RKO (cell line): ENCODE measurements around the gene RECQL5.
A peak's percentile ranks its signal among the peaks of the same experiment; 100 is the strongest.

Source experiments
- DNase-seq: peaks from one replicate; pipeline ENCODE4 v3.0.0-alpha.2; 2016; ENCODE audit warnings: low spot score

The RECQL5 gene

DNA sequence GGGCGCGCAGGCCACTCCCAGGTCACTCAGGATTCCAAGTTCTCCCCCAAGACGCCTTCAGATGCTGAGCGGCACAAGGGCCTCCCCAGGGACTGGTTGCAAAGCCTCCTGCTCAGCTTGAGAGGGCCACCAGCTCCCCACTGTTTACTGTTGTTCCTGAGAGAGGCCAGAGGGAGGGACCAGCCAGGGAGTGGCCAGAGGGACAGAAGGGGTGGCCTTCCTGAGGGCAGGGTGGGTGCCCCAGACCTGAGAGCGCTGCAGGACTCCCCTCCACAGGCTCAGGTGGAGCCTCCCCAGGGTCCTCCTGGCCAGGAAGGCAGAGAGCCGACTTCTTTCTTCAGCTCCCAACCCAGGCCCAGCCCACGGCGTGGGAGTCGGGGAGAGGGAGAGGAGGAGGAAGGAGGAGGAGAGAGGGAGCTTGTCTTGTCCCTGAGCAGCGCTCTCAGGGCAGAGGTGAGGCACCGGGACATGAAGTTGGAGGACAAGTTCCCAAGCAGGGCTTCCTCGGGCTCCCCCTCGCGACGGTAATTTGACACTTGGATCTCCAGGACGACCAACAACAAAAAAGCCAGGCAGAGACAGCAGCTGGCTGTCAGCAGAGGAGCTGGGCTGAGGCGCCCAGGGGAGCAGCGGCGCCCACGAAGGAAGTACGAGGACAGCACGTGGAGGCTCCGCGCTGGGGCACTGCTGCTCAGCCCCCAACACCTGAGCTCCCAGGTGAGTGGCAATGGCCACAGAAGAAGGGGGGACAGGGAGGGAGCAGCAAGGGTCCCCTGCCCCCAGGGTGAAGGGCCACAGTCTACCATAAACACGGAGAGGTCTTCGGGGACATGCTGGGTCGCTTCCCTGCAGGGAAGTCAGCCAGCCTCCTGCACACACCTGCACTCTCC is 33.2 kb downstream of the RECQL5 start:
- peak; percentile 91 for DNase-seq

DNA sequence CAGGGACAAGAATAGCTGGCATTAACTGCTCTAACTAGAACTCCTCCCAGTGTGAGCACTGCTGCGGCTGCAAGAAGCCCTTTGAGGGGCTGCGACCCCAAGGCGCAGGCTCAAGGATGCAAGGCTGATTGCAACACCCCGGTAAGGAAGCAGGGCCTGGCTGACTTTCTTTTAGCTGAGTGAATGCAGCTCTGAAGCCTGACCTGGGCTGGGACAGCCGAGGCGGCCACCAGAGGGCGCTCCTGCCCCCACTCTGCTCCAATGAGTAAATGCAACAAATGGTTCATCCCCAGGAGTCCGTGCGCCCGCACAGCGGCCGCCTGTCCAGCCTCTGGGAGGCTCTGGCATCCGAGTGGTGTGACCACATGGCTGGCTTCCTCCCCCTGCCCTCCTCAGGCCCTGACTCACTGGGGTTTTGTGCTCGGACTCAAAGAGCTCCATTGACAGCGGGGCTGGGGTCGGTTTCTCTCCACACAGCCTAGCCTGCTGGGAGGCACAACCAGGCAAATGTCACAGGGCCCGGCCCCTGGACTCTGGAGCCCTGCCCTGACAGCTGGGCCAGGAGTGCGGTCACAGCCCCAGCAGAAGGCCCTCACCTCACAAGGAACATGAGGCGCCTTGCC is 34.0 kb downstream of the RECQL5 start, which contains the start of gene SMIM5:
TSS of gene SMIM5 (plus strand) at position 572 of the 623 bp plus-strand sequence. CDS start 6,768 bp downstream, outside the sequence.
- peak; percentile 84 for DNase-seq

GRCh38 chr17:75632428-75632827 is 34.5 kb downstream of the RECQL5 start:
- no peak for DNase-seq

- no peak for DNase-seq
Observed at GRCh38 chr17:75631353-75631752, 35.6 kb downstream of the RECQL5 start.

GRCh38 chr17:75630071-75630917 is 36.7 kb downstream of the RECQL5 start:
- DNase-seq, result no peak

GRCh38 chr17:75629157-75629556 is 37.8 kb downstream of the RECQL5 start:
- DNase-seq, result no peak

GRCh38 chr17:75628425-75628824 is 38.5 kb downstream of the RECQL5 start:
- DNase-seq, result no peak

DNA sequence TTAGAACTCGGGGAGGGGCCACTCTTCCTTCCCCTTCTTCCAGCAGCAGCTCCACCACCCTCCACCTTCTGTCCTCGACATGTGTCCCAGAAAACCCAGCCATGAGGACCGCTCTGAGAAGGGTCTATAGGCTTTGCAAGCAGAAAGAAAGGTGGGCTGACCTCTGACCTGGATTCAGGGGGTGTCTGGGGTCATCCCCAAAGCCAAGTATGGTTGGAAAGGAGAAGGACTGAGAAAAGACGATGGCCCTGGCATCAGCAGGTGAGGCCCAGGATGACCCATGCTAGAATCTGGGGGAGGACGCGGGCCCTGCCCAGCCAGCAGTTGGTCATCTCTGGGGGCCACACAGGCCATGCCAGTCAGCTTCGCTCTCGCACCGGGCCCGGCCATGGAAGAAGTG is 39.9 kb downstream of the RECQL5 start:
- no peak for DNase-seq

GRCh38 chr17:75626496-75627038 is 40.4 kb downstream of the RECQL5 start:
- DNase-seq, result no peak

DNA sequence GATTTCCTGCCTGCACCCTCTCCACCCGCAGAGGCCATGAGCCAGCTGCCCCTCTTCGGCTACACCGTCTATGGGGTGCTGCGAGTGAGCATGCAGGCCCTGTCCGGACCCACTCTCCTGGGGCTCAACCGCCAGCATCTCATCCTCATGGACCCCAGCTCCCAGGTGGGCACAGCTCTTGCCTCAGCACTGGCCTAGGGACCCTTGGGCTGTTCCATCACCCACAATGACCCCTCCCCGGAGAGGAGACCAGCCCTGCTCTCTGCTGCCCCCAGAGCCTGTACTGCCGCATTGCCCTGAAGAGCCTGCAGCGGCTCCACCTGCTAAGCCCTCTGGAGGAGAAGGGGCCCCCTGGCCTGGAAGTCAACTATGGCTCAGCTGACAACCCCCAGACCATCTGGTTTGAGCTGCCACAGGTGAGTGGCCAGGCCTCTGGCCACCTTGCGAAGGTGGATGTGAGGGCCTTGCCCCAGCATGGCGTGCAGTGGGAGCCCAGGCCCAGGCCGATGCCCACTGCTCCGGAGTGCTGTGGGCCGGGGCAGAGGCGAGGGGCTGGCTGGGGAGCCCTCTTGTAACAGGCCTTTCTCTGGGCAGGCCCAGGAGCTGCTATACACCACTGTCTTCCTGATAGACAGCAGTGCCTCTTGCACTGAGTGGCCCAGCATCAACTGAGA is 41.0 kb downstream of the RECQL5 start:
- peak; percentile 16 for DNase-seq

DNA sequence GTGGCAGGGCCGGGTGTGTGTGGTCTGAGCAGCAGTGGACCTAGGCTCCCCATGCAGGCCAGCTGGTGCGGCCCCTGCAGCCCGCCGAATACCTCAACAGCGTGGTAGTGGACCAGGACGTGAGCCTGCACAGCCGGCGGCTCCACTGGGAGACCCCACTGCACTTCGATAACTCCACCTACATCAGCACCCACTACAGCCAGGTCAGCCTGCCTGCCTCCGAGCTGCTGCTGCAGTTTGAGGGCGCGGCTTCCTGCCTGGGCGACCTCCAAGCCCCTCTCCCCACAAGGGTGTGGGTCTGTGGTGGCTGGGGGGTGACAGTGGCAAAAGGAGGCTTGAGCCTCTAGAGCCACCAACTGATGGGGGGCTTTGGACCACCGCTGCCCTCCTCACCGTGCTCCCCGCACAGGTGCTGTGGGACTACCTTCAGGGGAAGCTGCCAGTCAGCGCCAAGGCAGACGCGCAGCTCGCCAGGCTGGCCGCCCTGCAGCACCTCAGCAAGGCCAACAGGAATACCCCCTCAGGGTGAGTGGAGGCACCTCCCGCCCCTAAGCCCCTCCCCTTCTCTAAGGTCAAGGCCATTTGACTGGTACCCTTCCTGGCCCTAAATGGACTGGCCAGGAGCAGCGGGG is 42.1 kb downstream of the RECQL5 start:
- no peak for DNase-seq

- DNase-seq, result no peak
Observed at GRCh38 chr17:75624021-75624420, 42.9 kb downstream of the RECQL5 start.

- no peak for DNase-seq
Observed at GRCh38 chr17:75623386-75623785, 43.6 kb downstream of the RECQL5 start.

DNA sequence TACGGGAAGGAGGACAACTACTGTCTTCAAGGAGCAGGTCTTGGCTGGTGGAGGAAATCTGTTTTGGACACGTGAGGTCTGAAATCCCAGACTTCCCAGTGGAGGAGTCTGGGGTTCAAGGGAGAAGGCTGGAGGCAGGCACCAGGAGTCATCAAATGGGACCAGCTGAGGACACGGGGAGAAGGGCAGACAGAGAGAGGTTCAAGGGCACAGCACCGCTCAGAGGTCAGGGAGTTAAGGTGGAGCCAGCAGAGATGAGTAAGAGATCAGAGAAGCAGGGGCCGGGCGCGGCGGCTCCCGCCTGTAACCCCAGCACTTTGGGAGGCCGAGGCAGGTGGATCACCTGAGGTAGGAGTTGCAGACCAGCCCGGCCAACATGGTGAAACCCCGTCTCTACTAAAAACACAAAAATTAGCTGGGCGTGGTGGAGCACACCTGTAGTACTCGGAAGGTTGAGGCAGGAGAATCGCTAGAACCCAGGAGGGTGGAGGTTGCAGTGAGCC is 44.1 kb downstream of the RECQL5 start:
- no peak for DNase-seq

DNA sequence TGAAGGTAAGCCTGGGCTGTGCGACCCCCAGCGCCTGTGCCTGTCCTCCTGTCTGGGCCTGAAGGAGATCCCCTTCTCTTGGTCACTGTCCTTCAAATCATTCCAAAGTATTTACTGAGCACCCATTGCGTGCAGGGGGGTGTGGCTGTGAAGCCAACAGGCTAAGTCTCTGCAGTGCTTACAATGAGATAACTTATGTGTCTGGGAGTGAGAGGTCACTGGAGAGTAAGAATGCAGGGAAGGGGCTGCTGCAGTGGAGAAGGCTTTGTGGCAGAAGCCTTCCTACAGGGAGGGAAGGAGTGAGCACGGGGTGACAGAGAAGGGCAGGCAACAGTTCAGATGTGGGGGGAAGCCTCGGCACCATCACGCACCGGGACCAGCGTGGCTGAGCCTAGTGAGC is 44.9 kb downstream of the RECQL5 start:
- DNase-seq, result no peak

- DNase-seq, result no peak
Observed at GRCh38 chr17:75621489-75621888, 45.5 kb downstream of the RECQL5 start.

DNA sequence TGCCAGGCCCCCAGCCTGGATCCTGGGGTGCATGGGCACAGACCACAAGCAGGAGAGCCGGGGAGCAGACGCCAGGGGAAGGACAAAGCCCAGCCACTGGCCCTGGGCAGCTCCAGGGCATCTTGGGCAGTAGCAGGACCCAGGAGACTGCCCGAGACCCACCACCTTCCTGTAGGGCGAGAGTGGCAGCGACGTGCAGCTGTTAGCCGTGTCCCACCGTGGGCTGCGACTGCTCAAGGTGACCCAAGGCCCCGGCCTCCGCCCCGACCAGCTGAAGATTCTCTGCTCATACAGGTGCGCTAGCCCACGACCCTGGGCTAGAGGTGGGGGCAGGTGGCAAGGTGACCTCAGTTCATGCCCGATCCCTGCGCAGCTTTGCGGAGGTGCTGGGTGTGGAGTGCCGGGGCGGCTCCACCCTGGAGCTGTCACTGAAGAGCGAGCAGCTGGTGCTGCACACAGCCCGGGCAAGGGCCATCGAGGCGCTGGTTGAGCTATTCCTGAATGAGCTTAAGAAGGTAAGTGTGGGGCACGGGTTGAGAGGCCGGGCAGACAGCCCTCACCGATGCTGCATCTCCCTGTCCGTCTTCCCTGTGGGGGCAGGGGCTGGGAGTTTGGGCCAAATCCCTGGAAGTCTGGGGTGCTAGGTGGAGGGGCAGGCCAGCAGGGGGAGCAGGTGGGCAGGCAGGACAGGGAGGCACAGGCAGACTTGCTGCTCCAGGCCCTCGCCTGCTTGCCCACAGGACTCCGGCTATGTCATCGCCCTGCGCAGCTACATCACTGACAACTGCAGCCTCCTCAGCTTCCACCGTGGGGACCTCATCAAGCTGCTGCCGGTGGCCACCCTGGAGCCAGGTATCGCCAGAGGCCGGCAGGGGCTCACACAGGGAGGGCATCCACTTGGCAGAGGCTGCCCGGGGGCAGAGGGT is 47.2 kb downstream of the RECQL5 start:
- peak; percentile 23 for DNase-seq

GRCh38 chr17:75617675-75618074 is 49.3 kb downstream of the RECQL5 start:
- no peak for DNase-seq

DNA sequence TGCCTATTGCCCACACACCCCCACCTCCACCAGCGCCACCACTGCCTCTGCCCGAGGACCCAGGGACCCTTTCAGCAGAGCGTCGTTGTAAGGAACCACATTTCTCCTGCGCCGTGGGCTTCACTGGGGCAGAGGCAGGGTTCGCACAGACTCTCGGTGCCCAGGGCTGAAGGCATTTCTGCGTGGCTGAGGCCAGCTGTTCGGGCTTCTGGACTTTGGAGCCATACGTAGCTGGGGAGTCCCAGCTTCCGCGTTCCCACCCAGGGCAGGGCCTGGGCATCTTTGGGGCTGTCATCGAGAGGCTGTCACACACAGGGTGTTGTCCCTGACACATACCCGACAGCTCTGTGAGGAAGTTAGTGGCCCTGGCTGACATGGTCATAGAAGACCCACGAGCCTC is 49.7 kb downstream of the RECQL5 start:
- DNase-seq, result no peak
